ENCODE results near the gene GOT2. TPM values are rescaled to one million over a fixed set of nuclear protein-coding genes. Genes with fewer than 3 reads are reported as not detected.

GOT2 gene
- total RNA-seq, 1 experiment from 2014 or later, result 64.0 TPM

DNA sequence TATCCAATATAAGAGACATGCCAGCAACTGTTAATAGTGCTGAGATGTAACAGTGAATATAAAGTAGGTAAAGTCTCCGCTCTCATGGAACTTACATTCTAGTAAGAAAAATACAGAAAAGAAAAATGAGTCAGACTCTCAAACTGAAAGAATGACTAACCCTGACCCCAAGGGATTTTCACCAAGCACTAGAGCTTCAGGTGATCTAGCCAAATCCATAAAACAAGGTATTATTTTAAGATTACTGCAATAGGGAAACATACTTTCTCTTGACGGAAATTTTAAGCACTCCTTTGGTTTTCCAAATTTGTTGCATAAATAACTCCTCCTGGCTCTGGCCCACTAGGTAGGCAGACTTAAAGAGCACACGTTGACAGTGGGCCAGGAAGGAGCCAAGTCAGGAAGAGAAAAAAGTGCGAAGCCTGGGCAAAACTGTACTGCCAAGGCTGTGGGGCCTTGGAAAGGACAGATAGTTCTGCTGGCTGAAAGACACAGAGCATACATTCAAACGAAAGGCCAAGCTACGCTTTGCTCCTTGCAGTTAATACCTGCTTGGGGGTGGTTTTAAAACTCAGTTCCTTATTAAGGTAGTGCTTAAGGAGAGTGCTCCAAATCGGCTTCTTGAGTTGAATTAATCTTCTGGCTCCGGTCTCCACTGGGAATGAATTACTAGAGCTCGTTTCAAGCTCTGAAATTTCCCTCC is 1.4 kb downstream of the GOT2 start:
- CTCF ChIA-PET, result interaction anchor here (0.6 kb wide), 1 partner anchor 72 kb away, joined by 7 read pairs; no protein-coding TSS in a partner anchor
- peak overlapping the region; percentile 77 for H3K27ac ChIP-seq (ENCODE audit: low read length)
- POLR2A ChIA-PET, result no interaction called here

DNA sequence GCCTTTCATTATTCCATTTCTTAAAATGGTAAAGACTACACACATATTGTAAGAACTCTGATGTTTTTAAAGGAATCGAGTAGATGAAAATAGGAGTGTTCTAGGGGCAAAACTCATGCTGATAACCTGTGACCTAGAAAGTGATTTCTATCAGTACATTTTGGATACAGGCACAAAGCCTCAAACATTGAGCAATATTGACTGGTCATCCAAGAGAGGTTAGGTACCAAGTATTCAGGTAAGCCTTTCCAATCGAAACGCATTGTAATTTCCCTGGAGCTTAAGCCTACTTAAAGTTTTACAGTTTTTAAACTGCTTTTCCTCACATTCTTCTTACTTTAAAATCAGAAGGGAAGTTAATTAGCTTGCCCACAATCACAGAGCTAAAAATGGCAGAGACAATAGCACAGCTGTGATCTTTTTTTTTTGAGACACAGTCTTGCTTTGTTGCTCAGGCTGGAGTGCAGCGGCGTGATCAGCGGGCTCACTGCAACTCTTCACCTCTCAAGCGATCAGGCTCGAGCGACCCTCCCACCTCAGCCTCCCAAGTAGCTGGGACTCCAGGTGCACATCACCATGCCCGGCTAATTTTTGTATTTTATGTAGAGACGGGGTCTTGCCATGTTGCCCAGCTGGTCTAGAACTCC is 3.3 kb downstream of the GOT2 start:
- TF ChIP-seq, protein P1, sequence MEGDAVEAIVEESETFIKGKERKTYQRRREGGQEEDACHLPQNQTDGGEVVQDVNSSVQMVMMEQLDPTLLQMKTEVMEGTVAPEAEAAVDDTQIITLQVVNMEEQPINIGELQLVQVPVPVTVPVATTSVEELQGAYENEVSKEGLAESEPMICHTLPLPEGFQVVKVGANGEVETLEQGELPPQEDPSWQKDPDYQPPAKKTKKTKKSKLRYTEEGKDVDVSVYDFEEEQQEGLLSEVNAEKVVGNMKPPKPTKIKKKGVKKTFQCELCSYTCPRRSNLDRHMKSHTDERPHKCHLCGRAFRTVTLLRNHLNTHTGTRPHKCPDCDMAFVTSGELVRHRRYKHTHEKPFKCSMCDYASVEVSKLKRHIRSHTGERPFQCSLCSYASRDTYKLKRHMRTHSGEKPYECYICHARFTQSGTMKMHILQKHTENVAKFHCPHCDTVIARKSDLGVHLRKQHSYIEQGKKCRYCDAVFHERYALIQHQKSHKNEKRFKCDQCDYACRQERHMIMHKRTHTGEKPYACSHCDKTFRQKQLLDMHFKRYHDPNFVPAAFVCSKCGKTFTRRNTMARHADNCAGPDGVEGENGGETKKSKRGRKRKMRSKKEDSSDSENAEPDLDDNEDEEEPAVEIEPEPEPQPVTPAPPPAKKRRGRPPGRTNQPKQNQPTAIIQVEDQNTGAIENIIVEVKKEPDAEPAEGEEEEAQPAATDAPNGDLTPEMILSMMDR (IDR thresholded peaks at IDR 0.05), result no peak
- TF ChIP-seq, protein P2, sequence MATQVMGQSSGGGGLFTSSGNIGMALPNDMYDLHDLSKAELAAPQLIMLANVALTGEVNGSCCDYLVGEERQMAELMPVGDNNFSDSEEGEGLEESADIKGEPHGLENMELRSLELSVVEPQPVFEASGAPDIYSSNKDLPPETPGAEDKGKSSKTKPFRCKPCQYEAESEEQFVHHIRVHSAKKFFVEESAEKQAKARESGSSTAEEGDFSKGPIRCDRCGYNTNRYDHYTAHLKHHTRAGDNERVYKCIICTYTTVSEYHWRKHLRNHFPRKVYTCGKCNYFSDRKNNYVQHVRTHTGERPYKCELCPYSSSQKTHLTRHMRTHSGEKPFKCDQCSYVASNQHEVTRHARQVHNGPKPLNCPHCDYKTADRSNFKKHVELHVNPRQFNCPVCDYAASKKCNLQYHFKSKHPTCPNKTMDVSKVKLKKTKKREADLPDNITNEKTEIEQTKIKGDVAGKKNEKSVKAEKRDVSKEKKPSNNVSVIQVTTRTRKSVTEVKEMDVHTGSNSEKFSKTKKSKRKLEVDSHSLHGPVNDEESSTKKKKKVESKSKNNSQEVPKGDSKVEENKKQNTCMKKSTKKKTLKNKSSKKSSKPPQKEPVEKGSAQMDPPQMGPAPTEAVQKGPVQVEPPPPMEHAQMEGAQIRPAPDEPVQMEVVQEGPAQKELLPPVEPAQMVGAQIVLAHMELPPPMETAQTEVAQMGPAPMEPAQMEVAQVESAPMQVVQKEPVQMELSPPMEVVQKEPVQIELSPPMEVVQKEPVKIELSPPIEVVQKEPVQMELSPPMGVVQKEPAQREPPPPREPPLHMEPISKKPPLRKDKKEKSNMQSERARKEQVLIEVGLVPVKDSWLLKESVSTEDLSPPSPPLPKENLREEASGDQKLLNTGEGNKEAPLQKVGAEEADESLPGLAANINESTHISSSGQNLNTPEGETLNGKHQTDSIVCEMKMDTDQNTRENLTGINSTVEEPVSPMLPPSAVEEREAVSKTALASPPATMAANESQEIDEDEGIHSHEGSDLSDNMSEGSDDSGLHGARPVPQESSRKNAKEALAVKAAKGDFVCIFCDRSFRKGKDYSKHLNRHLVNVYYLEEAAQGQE (IDR thresholded peaks at IDR 0.05; ENCODE audit: insufficient read depth in 1 of 2, low read depth in 2 of 2, low read length in 1 of 2), result no peak
- no peak for TF ChIP-seq SIN3A (IDR thresholded peaks at IDR 0.05; ENCODE audit: borderline replicate concordance, insufficient read depth, low read depth, low read length)
- TF ChIP-seq POLR2AphosphoS5 (IDR thresholded peaks at IDR 0.05; ENCODE audit: low read depth, low read length), result no peak
- TF ChIP-seq TCF7L2 (IDR thresholded peaks at IDR 0.05; ENCODE audit: low read depth, low read length), result no peak
- BruUV-seq (replicated peaks), result no TSS peak
- no peaks in the 10 kb centered on the region for H3K9me3 ChIP-seq (ENCODE audit: control insufficient read depth, insufficient read depth, low read depth, low read length)
- ATAC-seq (no peak), DNase-seq (ENCODE audit: low read depth, low spot score) (no peak)
- no peak overlapping the region for H3K4me3 ChIP-seq (ENCODE audit: low read depth in 2 of 2, low read length in 2 of 2)
- ChIA-PET POLR2A (no interaction called here), CTCF (no interaction called here)
- no peaks in the 10 kb centered on the region for H3K27me3 ChIP-seq (ENCODE audit: control insufficient read depth, insufficient read depth, low read length)
- no peak overlapping the region for H3K27ac ChIP-seq (ENCODE audit: low read length)
- in situ Hi-C loops (cut with HindIII; ENCODE audit: low pct_unique_long_range_greater_than_20kb, low sequenced_read_pairs), result no loop called here
- H3K4me1 ChIP-seq (ENCODE audit: control insufficient read depth, insufficient read depth, low read length), result no peaks in the 10 kb centered on the region
- intact Hi-C loops (cut with micrococcal nuclease; ENCODE audit: unreplicated experiment), result no loop called here
- peaks cover 5% of the 10 kb centered on the region for H3K36me3 ChIP-seq (ENCODE audit: control insufficient read depth, insufficient read depth, low read length)

More for the DNA sequence above, 1.4 kb downstream of the GOT2 start:
- in situ Hi-C loops (cut with HindIII; ENCODE audit: low pct_unique_long_range_greater_than_20kb, low sequenced_read_pairs) (no loop called here), intact Hi-C loops (cut with micrococcal nuclease; ENCODE audit: unreplicated experiment) (no loop called here)
- H3K9me3 ChIP-seq (ENCODE audit: control insufficient read depth, insufficient read depth, low read depth, low read length), result no peaks in the 10 kb centered on the region
- TF ChIP-seq POLR2AphosphoS5 (IDR thresholded peaks at IDR 0.05; ENCODE audit: low read depth, low read length) (no peak), TCF7L2 (IDR thresholded peaks at IDR 0.05; ENCODE audit: low read depth, low read length) (no peak), SIN3A (IDR thresholded peaks at IDR 0.05; ENCODE audit: borderline replicate concordance, insufficient read depth, low read depth, low read length) (no peak)
- TF ChIP-seq, protein P2 (IDR thresholded peaks at IDR 0.05; ENCODE audit: insufficient read depth in 1 of 2, low read depth in 2 of 2, low read length in 1 of 2), result no peak
- TF ChIP-seq, protein P1 (IDR thresholded peaks at IDR 0.05), result no peak
- peak overlapping the region; percentile 64 to 75 for H3K4me3 ChIP-seq (ENCODE audit: low read depth in 2 of 2, low read length in 2 of 2)
- TSS peak; percentile 62 for BruUV-seq (replicated peaks)
- no peak for ATAC-seq
- peaks cover 5% of the 10 kb centered on the region; the same call in 1 of the 2 replicates for H3K36me3 ChIP-seq (ENCODE audit: control insufficient read depth, insufficient read depth, low read length)
- H3K4me1 ChIP-seq (ENCODE audit: control insufficient read depth, insufficient read depth, low read length), result no peaks in the 10 kb centered on the region
- no peaks in the 10 kb centered on the region for H3K27me3 ChIP-seq (ENCODE audit: control insufficient read depth, insufficient read depth, low read length)
- no peak for DNase-seq (ENCODE audit: low read depth, low spot score)

Measured in Panc1 (cell line).